ENCODE data around the gene MEGF11. TPM values are rescaled to one million over a fixed set of nuclear protein-coding genes. Genes with fewer than 3 reads are reported as not detected.
"Not testable (repeated sequence)": the region's sequence is repeated elsewhere in the genome, so short reads cannot be mapped to it uniquely, and the experiment has no call there.

MEGF11 gene
- total RNA-seq, 1 experiment from 2014 or later: 0.76 TPM

DNA sequence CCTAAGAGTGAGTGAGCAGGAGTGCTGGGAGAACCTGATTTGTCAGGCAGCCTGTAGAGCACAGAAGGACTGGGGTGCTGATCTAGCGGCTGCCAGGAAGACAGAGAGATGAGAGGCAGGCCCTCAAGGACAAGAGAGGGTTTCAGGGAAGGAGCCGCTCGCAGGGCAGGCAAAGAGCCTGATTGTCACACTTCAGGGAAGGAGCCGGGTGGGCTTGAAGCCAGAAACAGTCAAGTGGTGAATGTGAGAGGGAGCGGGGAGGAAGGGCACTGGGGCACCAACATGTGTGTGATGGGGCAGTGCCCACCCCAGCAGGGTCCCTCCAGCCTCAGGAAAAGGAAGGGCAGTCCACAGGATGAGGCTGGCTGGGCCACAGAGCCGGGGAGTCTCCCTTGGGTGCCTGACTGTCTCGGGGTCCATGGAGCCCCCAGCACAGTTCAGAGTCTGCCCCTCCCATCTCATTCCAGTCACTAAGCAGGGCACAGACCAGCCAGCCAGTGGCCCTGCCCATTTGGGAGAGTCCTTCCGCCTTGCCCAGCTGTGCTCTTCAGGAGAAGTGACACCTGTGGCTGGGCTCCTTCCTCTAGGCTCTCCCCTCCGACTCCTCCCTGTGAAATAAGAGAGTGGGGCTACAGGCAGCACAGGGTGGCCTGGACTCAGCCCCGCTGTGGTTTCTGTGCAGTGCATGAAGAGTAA is 235.6 kb downstream of the MEGF11 start:
- H3K4me3 ChIP-seq (ENCODE audit: insufficient read depth, low read depth, low read length): no peak overlapping the region
- peak; percentile 35 for DNase-seq
- H3K27me3 ChIP-seq (ENCODE audit: control insufficient read depth, insufficient read depth, low read length): no peaks in the 10 kb centered on the region

GRCh38 chr15:66017000-66017399 is 236.6 kb downstream of the MEGF11 start:
- Histone ChIP-seq H3K36me3 (replicated peaks; ENCODE audit: control insufficient read depth, insufficient read depth, low read length) (no peaks in the 10 kb centered on the region), H3K27me3 (ENCODE audit: control insufficient read depth, insufficient read depth, low read length) (no peaks in the 10 kb centered on the region), H3K4me3 (ENCODE audit: insufficient read depth, low read depth, low read length) (no peak overlapping the region)
- DNase-seq: peak; percentile 58

More for the DNA sequence above, 235.6 kb downstream of the MEGF11 start:
- no peaks in the 10 kb centered on the region for H3K36me3 ChIP-seq (replicated peaks; ENCODE audit: control insufficient read depth, insufficient read depth, low read length)

- no peaks in the 10 kb centered on the region for H3K27me3 ChIP-seq (ENCODE audit: control insufficient read depth, insufficient read depth, low read length)
- no peak for DNase-seq
- H3K4me3 ChIP-seq (ENCODE audit: insufficient read depth, low read depth, low read length): no peak overlapping the region
- no peaks in the 10 kb centered on the region for H3K36me3 ChIP-seq (replicated peaks; ENCODE audit: control insufficient read depth, insufficient read depth, low read length)
These were observed 237.4 kb downstream of the MEGF11 start for GRCh38 chr15:66016199-66016598.

DNA sequence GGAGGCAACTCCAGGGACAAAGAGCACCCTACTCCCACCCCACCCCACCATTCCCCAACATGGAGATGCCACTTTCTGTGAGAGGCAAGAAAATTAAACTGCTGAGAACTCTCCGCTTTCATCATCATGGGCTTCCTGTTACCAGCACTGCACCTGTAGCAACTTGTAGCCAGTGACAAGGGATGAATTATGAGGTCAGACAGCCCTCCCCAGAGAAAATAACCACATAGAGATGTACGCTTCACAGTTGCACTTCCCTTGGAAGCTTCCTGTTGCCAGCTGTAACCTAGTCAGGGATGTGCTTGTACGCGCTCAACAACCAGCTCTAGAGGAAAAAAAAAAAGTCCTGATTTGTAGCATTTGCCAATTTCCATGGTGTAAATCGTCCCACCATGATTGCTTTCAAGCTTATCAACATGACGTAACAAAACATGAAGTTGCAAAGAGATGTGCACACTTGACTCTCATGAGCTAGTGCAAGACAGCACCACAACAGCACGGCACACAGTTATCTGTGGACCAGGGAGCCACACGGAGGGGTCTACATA is 238.8 kb downstream of the MEGF11 start:
- no peak overlapping the region for H3K4me3 ChIP-seq (ENCODE audit: insufficient read depth, low read depth, low read length)

DNA sequence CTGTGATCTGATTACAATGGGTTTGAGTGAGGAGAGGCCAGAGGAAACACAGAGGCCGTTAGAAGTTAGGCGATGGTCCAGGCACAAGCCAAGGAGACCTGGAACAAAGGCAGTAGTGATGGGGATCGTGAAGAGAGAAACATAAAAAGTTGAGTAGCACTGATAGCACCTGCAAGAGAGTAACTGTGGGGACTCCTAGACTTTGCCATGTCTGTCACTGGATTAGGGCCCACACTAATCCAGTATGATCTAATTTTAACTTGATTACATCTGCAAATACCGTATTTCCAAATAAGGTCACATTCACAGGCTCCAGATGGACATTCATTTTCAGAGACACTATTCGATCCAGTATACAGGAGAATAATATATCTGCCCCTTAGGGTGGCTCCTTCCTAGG is 239.5 kb downstream of the MEGF11 start:
- Histone ChIP-seq H3K27me3 (ENCODE audit: control insufficient read depth, insufficient read depth, low read length) (no peaks in the 10 kb centered on the region), H3K36me3 (replicated peaks; ENCODE audit: control insufficient read depth, insufficient read depth, low read length) (no peaks in the 10 kb centered on the region), H3K4me3 (ENCODE audit: insufficient read depth, low read depth, low read length) (no peak overlapping the region)
- DNase-seq: no peak

More for the DNA sequence above, 238.8 kb downstream of the MEGF11 start:
- H3K36me3 ChIP-seq (replicated peaks; ENCODE audit: control insufficient read depth, insufficient read depth, low read length): no peaks in the 10 kb centered on the region
- H3K27me3 ChIP-seq (ENCODE audit: control insufficient read depth, insufficient read depth, low read length): no peaks in the 10 kb centered on the region
- no peak for DNase-seq

DNA sequence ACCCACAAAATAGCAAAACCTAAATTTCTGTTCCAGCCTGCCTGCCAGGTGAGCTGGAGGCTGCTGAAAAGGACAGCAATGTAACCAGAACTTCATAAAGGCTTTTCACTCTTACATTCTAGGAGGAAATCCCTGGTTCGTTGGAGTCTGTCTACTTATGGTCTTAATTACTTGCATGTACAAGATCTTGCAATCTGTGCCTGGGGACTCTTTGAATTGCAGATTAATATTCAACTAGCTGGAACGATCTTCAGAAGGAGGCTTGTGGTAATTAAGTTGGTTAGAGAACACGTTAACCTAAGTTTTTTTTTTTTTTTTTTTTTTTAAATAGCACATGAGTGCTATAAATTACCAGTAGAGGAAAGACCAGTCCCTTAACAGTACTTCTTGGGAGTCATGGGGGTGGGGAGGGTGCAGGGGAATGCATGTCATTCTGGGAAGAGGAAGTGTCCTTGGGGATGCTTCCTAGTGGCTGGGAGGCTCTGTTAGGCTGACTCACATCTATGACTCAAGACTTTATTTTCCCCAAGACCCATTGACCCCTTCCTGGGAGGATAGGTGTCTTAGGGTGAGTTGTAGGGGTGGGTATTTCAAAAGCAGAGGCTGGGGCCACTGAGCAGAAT is 244.5 kb downstream of the MEGF11 start:
- no peaks in the 10 kb centered on the region for H3K27me3 ChIP-seq (ENCODE audit: control insufficient read depth, insufficient read depth, low read length)
- no peak overlapping the region for H3K4me3 ChIP-seq (ENCODE audit: insufficient read depth, low read depth, low read length)
- DNase-seq: no peak
- no peaks in the 10 kb centered on the region for H3K36me3 ChIP-seq (replicated peaks; ENCODE audit: control insufficient read depth, insufficient read depth, low read length)

- Histone ChIP-seq H3K36me3 (replicated peaks; ENCODE audit: control insufficient read depth, insufficient read depth, low read length) (no peaks in the 10 kb centered on the region), H3K27me3 (ENCODE audit: control insufficient read depth, insufficient read depth, low read length) (no peaks in the 10 kb centered on the region), H3K4me3 (ENCODE audit: insufficient read depth, low read depth, low read length) (no peak overlapping the region)
- no peak for DNase-seq
These were observed 245.8 kb downstream of the MEGF11 start for GRCh38 chr15:66007663-66008262.

DNA sequence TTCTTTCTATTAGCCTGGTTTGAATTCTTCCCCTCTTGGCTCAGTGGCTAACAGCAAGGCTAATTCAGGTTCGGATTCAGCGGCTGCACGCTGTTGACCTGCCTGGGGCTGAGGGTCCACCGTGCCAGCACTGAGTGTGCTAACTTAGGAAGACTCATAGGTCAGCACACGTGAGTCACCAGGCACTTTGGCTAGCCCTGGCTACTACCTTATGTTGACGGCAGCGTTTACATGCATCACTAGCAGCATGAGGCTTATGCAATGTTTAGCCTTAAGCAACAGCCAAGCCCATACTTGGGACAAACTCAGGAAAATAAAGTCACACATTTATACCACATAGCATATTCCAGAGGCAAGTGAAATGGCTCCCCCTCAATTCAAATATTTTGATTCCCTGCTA is 246.6 kb downstream of the MEGF11 start:
- Histone ChIP-seq H3K27me3 (ENCODE audit: control insufficient read depth, insufficient read depth, low read length) (no peaks in the 10 kb centered on the region), H3K36me3 (replicated peaks; ENCODE audit: control insufficient read depth, insufficient read depth, low read length) (no peaks in the 10 kb centered on the region), H3K4me3 (ENCODE audit: insufficient read depth, low read depth, low read length) (no peak overlapping the region)
- DNase-seq: no peak

GRCh38 chr15:66004618-66005262 is 248.8 kb downstream of the MEGF11 start:
- Histone ChIP-seq H3K4me3 (ENCODE audit: insufficient read depth, low read depth, low read length) (no peak overlapping the region), H3K36me3 (replicated peaks; ENCODE audit: control insufficient read depth, insufficient read depth, low read length) (no peaks in the 10 kb centered on the region), H3K27me3 (ENCODE audit: control insufficient read depth, insufficient read depth, low read length) (no peaks in the 10 kb centered on the region; the same call in 1 of the 2 replicates)
- DNase-seq: peak; percentile 78

DNA sequence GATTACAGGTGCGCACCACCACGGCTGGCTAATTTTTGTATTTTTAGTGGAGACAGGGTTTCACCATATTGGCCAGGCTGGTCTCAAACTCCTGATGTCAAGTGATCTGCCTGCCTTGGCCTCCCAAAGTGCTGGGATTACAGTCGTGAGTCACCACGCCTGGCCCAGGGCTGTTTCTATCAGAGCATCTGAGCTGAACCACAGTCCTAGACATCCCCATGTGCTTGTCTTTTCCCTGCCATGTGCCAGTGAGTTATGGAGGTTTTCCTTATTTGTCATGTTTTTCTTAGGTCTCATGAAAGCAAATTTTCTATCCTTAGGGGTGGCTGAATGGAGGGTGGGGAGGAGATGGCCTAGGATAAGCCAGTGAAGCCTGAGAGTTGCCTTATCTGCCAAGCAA is 250.4 kb downstream of the MEGF11 start:
- H3K4me3 ChIP-seq (ENCODE audit: insufficient read depth, low read depth, low read length); DNase-seq; H3K27me3 ChIP-seq (ENCODE audit: control insufficient read depth, insufficient read depth, low read length); H3K36me3 ChIP-seq (replicated peaks; ENCODE audit: control insufficient read depth, insufficient read depth, low read length): not testable (repeated sequence)

GRCh38 chr15:66001717-66002426 is 251.7 kb downstream of the MEGF11 start:
- Histone ChIP-seq H3K4me3 (ENCODE audit: insufficient read depth, low read depth, low read length) (no peak overlapping the region), H3K36me3 (replicated peaks; ENCODE audit: control insufficient read depth, insufficient read depth, low read length) (no peaks in the 10 kb centered on the region), H3K27me3 (ENCODE audit: control insufficient read depth, insufficient read depth, low read length) (no peaks in the 10 kb centered on the region; the same call in 1 of the 2 replicates)
- no peak for DNase-seq

- no peak for DNase-seq
- Histone ChIP-seq H3K27me3 (ENCODE audit: control insufficient read depth, insufficient read depth, low read length) (no peaks in the 10 kb centered on the region; the same call in 1 of the 2 replicates), H3K36me3 (replicated peaks; ENCODE audit: control insufficient read depth, insufficient read depth, low read length) (no peaks in the 10 kb centered on the region), H3K4me3 (ENCODE audit: insufficient read depth, low read depth, low read length) (no peak overlapping the region)
These were observed 252.5 kb downstream of the MEGF11 start for GRCh38 chr15:66001042-66001441.

GRCh38 chr15:65998486-65998885 is 255.1 kb downstream of the MEGF11 start:
- Histone ChIP-seq H3K27me3 (ENCODE audit: control insufficient read depth, insufficient read depth, low read length) (no peaks in the 10 kb centered on the region; the same call in 1 of the 2 replicates), H3K4me3 (ENCODE audit: insufficient read depth, low read depth, low read length) (no peak overlapping the region), H3K36me3 (replicated peaks; ENCODE audit: control insufficient read depth, insufficient read depth, low read length) (no peaks in the 10 kb centered on the region)
- no peak for DNase-seq

GRCh38 chr15:65996901-65997300 is 256.6 kb downstream of the MEGF11 start:
- Histone ChIP-seq H3K27me3 (ENCODE audit: control insufficient read depth, insufficient read depth, low read length) (no peaks in the 10 kb centered on the region; the same call in 1 of the 2 replicates), H3K4me3 (ENCODE audit: insufficient read depth, low read depth, low read length) (no peak overlapping the region), H3K36me3 (replicated peaks; ENCODE audit: control insufficient read depth, insufficient read depth, low read length) (no peaks in the 10 kb centered on the region)
- DNase-seq: no peak
